HEK293 (cell line): ENCODE results near the gene CPLANE1.
A peak's percentile ranks its signal among the peaks of the same experiment; 100 is the strongest.

Source experiments
- FEZF1 ChIP-seq: fragments of 450-650 bp; formaldehyde crosslinking; IDR thresholded peaks from 2 replicates; pipeline ENCODE4 v1.5.1; 2016; ENCODE audit warnings: missing biosample characterization, missing genetic modification characterization
- HIC1 ChIP-seq: fragments of 450-650 bp; formaldehyde crosslinking; IDR thresholded peaks from 2 replicates; pipeline ENCODE4 v1.5.1; 2016; ENCODE audit warnings: missing biosample characterization, missing genetic modification characterization
- INSM2 ChIP-seq: fragments of 450-650 bp; formaldehyde crosslinking; IDR thresholded peaks from 2 replicates; pipeline ENCODE4 v1.5.1; 2016; ENCODE audit warnings: missing biosample characterization, missing genetic modification characterization
- KLF16 ChIP-seq: fragments of 450-650 bp; formaldehyde crosslinking; IDR thresholded peaks from 2 replicates; pipeline ENCODE4 v1.5.1; 2017; ENCODE audit warnings: missing biosample characterization, missing genetic modification characterization
- SP3 ChIP-seq: fragments of 450-650 bp; formaldehyde crosslinking; IDR thresholded peaks from 2 replicates; pipeline ENCODE4 v1.5.1; 2016; ENCODE audit warnings: missing biosample characterization, missing genetic modification characterization
- YY1 ChIP-seq: fragments of 450-650 bp; formaldehyde crosslinking; IDR thresholded peaks from 2 replicates; pipeline ENCODE4 v1.5.1; 2018; ENCODE audit warnings: missing biosample characterization, missing genetic modification characterization
- ZBTB8A ChIP-seq: fragments of 450-650 bp; formaldehyde crosslinking; IDR thresholded peaks from 2 replicates; pipeline ENCODE4 v1.5.1; 2016; ENCODE audit warnings: missing biosample characterization, missing genetic modification characterization
- ZFHX2 ChIP-seq: fragments of 450-650 bp; formaldehyde crosslinking; conservative IDR thresholded peaks from 2 replicates; pipeline ENCODE4 v1.5.1; 2016; ENCODE audit warnings: missing biosample characterization, missing genetic modification characterization
- ZFP3 ChIP-seq: fragments of 450-650 bp; formaldehyde crosslinking; IDR thresholded peaks from 2 replicates; pipeline ENCODE4 v1.5.1; 2016; ENCODE audit warnings: low read depth, missing biosample characterization, missing genetic modification characterization
- ZFP69B ChIP-seq: fragments of 450-650 bp; formaldehyde crosslinking; IDR thresholded peaks from 2 replicates; pipeline ENCODE4 v1.5.1; 2016; ENCODE audit warnings: missing biosample characterization, missing genetic modification characterization
- ZNF133 ChIP-seq: fragments of 450-650 bp; formaldehyde crosslinking; IDR thresholded peaks from 2 replicates; pipeline ENCODE4 v1.5.1; 2016; ENCODE audit warnings: missing biosample characterization, missing genetic modification characterization
- ZNF184 ChIP-seq: fragments of 450-650 bp; IDR thresholded peaks from 2 replicates; pipeline ENCODE4 v1.5.1; 2018; ENCODE audit warnings: missing biosample characterization, mild to moderate bottlenecking, missing genetic modification characterization
- ZNF223 ChIP-seq: fragments of 450-650 bp; formaldehyde crosslinking; IDR thresholded peaks from 2 replicates; pipeline ENCODE4 v1.5.1; 2016; ENCODE audit warnings: missing biosample characterization, missing genetic modification characterization
- ZNF248 ChIP-seq: fragments of 450-650 bp; formaldehyde crosslinking; IDR thresholded peaks from 2 replicates; pipeline ENCODE4 v1.5.1; 2017; ENCODE audit warnings: missing biosample characterization, missing genetic modification characterization
- ZNF366 ChIP-seq: fragments of 450-650 bp; formaldehyde crosslinking; conservative IDR thresholded peaks from 2 replicates; pipeline ENCODE4 v1.5.1; 2016; ENCODE audit warnings: missing biosample characterization, missing genetic modification characterization
- ZNF423 ChIP-seq: fragments of 450-650 bp; formaldehyde crosslinking; IDR thresholded peaks from 2 replicates; pipeline ENCODE4 v1.5.1; 2016; ENCODE audit warnings: missing biosample characterization, missing genetic modification characterization
- ZNF48 ChIP-seq: fragments of 450-650 bp; formaldehyde crosslinking; IDR thresholded peaks from 2 replicates; pipeline ENCODE4 v1.5.1; 2016; ENCODE audit warnings: missing biosample characterization, missing genetic modification characterization
- ZNF513 ChIP-seq: fragments of 450-650 bp; IDR thresholded peaks from 2 replicates; pipeline ENCODE4 v1.5.1; 2018; ENCODE audit warnings: missing biosample characterization, missing genetic modification characterization
- ZNF561 ChIP-seq: fragments of 450-650 bp; IDR thresholded peaks from 2 replicates; pipeline ENCODE4 v1.5.1; 2018; ENCODE audit warnings: missing biosample characterization, missing genetic modification characterization, borderline replicate concordance
- ZNF623 ChIP-seq: fragments of 450-650 bp; formaldehyde crosslinking; IDR thresholded peaks from 2 replicates; pipeline ENCODE4 v1.5.1; 2016; ENCODE audit warnings: missing biosample characterization, missing genetic modification characterization
- ZNF624 ChIP-seq: fragments of 450-650 bp; formaldehyde crosslinking; IDR thresholded peaks from 2 replicates; pipeline ENCODE4 v1.5.1; 2017; ENCODE audit warnings: missing biosample characterization, missing genetic modification characterization
- ZNF692 ChIP-seq: fragments of 450-650 bp; formaldehyde crosslinking; IDR thresholded peaks from 2 replicates; pipeline ENCODE4 v1.5.1; 2016; ENCODE audit warnings: missing biosample characterization, missing genetic modification characterization
- ZNF707 ChIP-seq: fragments of 450-650 bp; formaldehyde crosslinking; IDR thresholded peaks from 2 replicates; pipeline ENCODE4 v1.5.1; 2016; ENCODE audit warnings: missing biosample characterization, missing genetic modification characterization
- ZNF777 ChIP-seq: fragments of 450-650 bp; formaldehyde crosslinking; IDR thresholded peaks from 2 replicates; pipeline ENCODE4 v1.5.1; 2017; ENCODE audit warnings: missing biosample characterization, missing genetic modification characterization, borderline replicate concordance
- ZNF830 ChIP-seq: fragments of 450-650 bp; IDR thresholded peaks from 2 replicates; pipeline ENCODE4 v1.5.0; 2018; ENCODE audit warnings: missing biosample characterization, missing genetic modification characterization, low read depth, mild to moderate bottlenecking, moderate library complexity
- ZNF843 ChIP-seq: fragments of 450-650 bp; formaldehyde crosslinking; IDR thresholded peaks from 2 replicates; pipeline ENCODE4 v1.5.1; 2016; ENCODE audit warnings: missing biosample characterization, missing genetic modification characterization
- ZXDB ChIP-seq: fragments of 450-650 bp; formaldehyde crosslinking; IDR thresholded peaks from 2 replicates; pipeline ENCODE4 v1.5.1; 2016; ENCODE audit warnings: missing biosample characterization, missing genetic modification characterization
- TF ChIP-seq, protein P1 (sequence below): fragments of 450-650 bp; formaldehyde crosslinking; IDR thresholded peaks from 2 replicates; pipeline ENCODE4 v1.5.1; 2016; ENCODE audit warnings: missing biosample characterization, missing genetic modification characterization, low read depth
- TF ChIP-seq, protein P2 (sequence below): fragments of 450-650 bp; formaldehyde crosslinking; IDR thresholded peaks from 2 replicates; pipeline ENCODE4 v1.5.1; 2016; ENCODE audit warnings: missing biosample characterization, missing genetic modification characterization

Gene CPLANE1

DNA sequence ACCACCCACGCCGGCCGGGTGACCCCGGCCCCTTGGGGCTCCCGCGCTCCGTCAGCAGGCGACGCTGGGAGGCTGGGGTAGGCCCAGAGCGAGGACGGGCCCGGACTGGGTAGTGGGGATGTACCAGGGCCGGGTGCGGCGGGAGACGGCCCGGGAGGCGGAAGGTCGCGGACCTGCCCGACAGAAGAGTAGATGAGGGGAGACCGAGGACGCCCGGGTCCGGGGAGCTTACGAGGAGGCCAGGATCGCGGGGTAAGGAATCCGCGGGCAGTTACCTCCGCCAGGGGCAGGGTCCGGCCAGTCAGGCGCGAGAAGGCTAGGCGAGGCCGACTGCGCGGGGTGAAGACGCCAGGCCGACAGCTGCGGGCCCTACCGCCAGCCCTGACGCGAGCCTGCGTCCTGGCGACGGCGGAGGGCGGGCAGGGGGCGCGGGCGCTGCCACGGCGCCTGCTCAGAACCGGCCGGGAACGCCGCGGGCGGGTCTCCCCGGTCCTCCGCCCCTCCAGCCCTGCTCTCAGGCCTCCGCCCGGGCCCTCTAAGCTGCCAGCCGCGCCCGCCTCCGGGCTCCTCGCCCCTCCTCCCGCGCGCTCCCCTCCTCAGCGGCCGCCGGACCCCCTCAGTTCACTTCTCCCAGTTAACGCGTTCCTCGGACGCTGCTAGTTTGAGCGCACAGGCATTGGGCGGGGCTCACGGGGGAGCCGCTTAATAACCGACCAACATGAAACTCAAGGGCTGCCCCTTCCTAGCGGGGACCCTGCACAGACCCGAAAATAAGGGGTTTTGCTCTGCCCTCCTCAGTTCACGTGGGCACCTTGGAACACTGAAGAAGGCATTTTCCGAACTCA, at the start of gene CPLANE1 (continued):
- TF ChIP-seq SP3 (tag by site-specific recombination) (peak; percentile 70), ZNF624 (0 out of 2 replicates have a peak, but pooled peaks have one; percentile 77), ZNF561 (tag by site-specific recombination) (peak; percentile 82), ZNF830 (tag by site-specific recombination) (no peak), ZNF184 (tag by site-specific recombination) (peak; percentile 32; the same call in 1 of the 2 replicates), ZNF248 (tag by site-specific recombination) (no peak), INSM2 (peak; percentile 49), ZXDB (tag by site-specific recombination) (peak; percentile 95), ZNF366 (tag by site-specific recombination) (no peak), ZNF777 (no peak; the same call in 1 of the 2 replicates), ZNF623 (tag by site-specific recombination) (peak; percentile 22; the same call in 1 of the 2 replicates), ZNF423 (tag by site-specific recombination) (peak; percentile 79), ZNF843 (peak; percentile 57; the same call in 1 of the 2 replicates), HIC1 (tag by site-specific recombination) (peak; percentile 90), ZNF48 (tag by site-specific recombination) (no peak), ZBTB8A (peak; percentile 98), ZFP3 (tag by site-specific recombination) (no peak), ZFHX2 (tag by site-specific recombination) (peak; percentile 56), ZNF707 (no peak), ZNF223 (tag by site-specific recombination) (peak; percentile 42; the same call in 1 of the 2 replicates), KLF16 (peak; percentile 87), FEZF1 (tag by site-specific recombination) (no peak), YY1 (tag by site-specific recombination) (peak; percentile 37; the same call in 1 of the 2 replicates), ZNF133 (tag by site-specific recombination) (peak; percentile 29; the same call in 1 of the 2 replicates), ZNF692 (tag by site-specific recombination) (peak; percentile 97), ZFP69B (tag by site-specific recombination) (peak; percentile 92), ZNF513 (tag by site-specific recombination) (peak; percentile 3; the same call in 1 of the 2 replicates)
- TF ChIP-seq, protein P1, sequence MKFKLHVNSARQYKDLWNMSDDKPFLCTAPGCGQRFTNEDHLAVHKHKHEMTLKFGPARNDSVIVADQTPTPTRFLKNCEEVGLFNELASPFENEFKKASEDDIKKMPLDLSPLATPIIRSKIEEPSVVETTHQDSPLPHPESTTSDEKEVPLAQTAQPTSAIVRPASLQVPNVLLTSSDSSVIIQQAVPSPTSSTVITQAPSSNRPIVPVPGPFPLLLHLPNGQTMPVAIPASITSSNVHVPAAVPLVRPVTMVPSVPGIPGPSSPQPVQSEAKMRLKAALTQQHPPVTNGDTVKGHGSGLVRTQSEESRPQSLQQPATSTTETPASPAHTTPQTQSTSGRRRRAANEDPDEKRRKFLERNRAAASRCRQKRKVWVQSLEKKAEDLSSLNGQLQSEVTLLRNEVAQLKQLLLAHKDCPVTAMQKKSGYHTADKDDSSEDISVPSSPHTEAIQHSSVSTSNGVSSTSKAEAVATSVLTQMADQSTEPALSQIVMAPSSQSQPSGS: no peak
- TF ChIP-seq, protein P2, sequence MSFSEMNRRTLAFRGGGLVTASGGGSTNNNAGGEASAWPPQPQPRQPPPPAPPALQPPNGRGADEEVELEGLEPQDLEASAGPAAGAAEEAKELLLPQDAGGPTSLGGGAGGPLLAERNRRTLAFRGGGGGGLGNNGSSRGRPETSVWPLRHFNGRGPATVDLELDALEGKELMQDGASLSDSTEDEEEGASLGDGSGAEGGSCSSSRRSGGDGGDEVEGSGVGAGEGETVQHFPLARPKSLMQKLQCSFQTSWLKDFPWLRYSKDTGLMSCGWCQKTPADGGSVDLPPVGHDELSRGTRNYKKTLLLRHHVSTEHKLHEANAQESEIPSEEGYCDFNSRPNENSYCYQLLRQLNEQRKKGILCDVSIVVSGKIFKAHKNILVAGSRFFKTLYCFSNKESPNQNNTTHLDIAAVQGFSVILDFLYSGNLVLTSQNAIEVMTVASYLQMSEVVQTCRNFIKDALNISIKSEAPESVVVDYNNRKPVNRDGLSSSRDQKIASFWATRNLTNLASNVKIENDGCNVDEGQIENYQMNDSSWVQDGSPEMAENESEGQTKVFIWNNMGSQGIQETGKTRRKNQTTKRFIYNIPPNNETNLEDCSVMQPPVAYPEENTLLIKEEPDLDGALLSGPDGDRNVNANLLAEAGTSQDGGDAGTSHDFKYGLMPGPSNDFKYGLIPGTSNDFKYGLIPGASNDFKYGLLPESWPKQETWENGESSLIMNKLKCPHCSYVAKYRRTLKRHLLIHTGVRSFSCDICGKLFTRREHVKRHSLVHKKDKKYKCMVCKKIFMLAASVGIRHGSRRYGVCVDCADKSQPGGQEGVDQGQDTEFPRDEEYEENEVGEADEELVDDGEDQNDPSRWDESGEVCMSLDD (tag by site-specific recombination): peak; percentile 85
